IPS-18a (cell line): ENCODE results near the gene ARNT2.

Experiments
- H3K27ac ChIP-seq: one replicate; pipeline ENCODE4 v1.5.1; 2013; ENCODE audit warnings: low read length
- H3K27me3 ChIP-seq: one replicate; pipeline ENCODE4 v1.6.1; 2013; ENCODE audit warnings: mild to moderate bottlenecking, low read length; ENCODE audit not compliant: control insufficient read depth, insufficient read depth
- H3K36me3 ChIP-seq: one replicate; pipeline ENCODE4 v1.6.1; 2013; ENCODE audit warnings: low read depth, low read length; ENCODE audit not compliant: control insufficient read depth
- H3K4me1 ChIP-seq: one replicate; pipeline ENCODE4 v1.6.1; 2013; ENCODE audit warnings: low read depth, low read length; ENCODE audit not compliant: control insufficient read depth
- H3K4me3 ChIP-seq: one replicate; pipeline ENCODE4 v1.5.1; 2013; ENCODE audit warnings: low read length
- H3K9ac ChIP-seq: one replicate; pipeline ENCODE4 v1.6.1; 2013; ENCODE audit warnings: mild to moderate bottlenecking, low read length, moderate library complexity
- H3K9me3 ChIP-seq: one replicate; pipeline ENCODE4 v1.6.1; 2013; ENCODE audit warnings: low read depth, low read length; ENCODE audit not compliant: control insufficient read depth

Gene ARNT2

GRCh38 chr15:80431635-80432344 is 27.6 kb downstream of the ARNT2 start:
- Histone ChIP-seq H3K27me3 (no peaks in the 10 kb centered on the region), H3K4me1 (no peaks in the 10 kb centered on the region), H3K36me3 (no peaks in the 10 kb centered on the region), H3K9ac (no peak overlapping the region), H3K27ac (no peak overlapping the region), H3K9me3 (no peaks in the 10 kb centered on the region), H3K4me3 (no peak overlapping the region)

GRCh38 chr15:80432345-80432702 is 28.1 kb downstream of the ARNT2 start:
- H3K27me3 ChIP-seq = no peaks in the 10 kb centered on the region
- H3K9me3 ChIP-seq = no peaks in the 10 kb centered on the region
- H3K36me3 ChIP-seq = no peaks in the 10 kb centered on the region
- H3K4me3 ChIP-seq = no peak overlapping the region
- H3K4me1 ChIP-seq = no peaks in the 10 kb centered on the region
- H3K27ac ChIP-seq = no peak overlapping the region
- H3K9ac ChIP-seq = no peak overlapping the region

- H3K27me3 ChIP-seq = no peaks in the 10 kb centered on the region
- no peaks in the 10 kb centered on the region for H3K9me3 ChIP-seq
- H3K4me1 ChIP-seq = no peaks in the 10 kb centered on the region
- H3K27ac ChIP-seq = no peak overlapping the region
- H3K4me3 ChIP-seq = no peak overlapping the region
- no peaks in the 10 kb centered on the region for H3K36me3 ChIP-seq
- H3K9ac ChIP-seq = no peak overlapping the region
These were observed 29.7 kb downstream of the ARNT2 start for GRCh38 chr15:80433836-80434235.

- Histone ChIP-seq H3K27ac (no peak overlapping the region), H3K9me3 (no peaks in the 10 kb centered on the region), H3K9ac (no peak overlapping the region), H3K4me3 (no peak overlapping the region), H3K27me3 (no peaks in the 10 kb centered on the region), H3K4me1 (no peaks in the 10 kb centered on the region), H3K36me3 (no peaks in the 10 kb centered on the region)
These were observed 30.9 kb downstream of the ARNT2 start for GRCh38 chr15:80434926-80435720.

GRCh38 chr15:80436511-80437307 is 32.5 kb downstream of the ARNT2 start:
- H3K36me3 ChIP-seq = no peaks in the 10 kb centered on the region
- no peak overlapping the region for H3K4me3 ChIP-seq
- H3K9me3 ChIP-seq = no peaks in the 10 kb centered on the region
- no peak overlapping the region for H3K27ac ChIP-seq
- H3K4me1 ChIP-seq = no peaks in the 10 kb centered on the region
- H3K27me3 ChIP-seq = no peaks in the 10 kb centered on the region
- no peak overlapping the region for H3K9ac ChIP-seq

GRCh38 chr15:80437334-80437891 is 33.2 kb downstream of the ARNT2 start:
- Histone ChIP-seq H3K4me1 (no peaks in the 10 kb centered on the region), H3K9me3 (no peaks in the 10 kb centered on the region), H3K4me3 (no peak overlapping the region), H3K36me3 (no peaks in the 10 kb centered on the region), H3K27me3 (no peaks in the 10 kb centered on the region), H3K27ac (no peak overlapping the region), H3K9ac (no peak overlapping the region)

GRCh38 chr15:80439140-80439539 is 35.0 kb downstream of the ARNT2 start:
- Histone ChIP-seq H3K4me3 (no peak overlapping the region), H3K9ac (no peak overlapping the region), H3K9me3 (no peaks in the 10 kb centered on the region), H3K4me1 (no peaks in the 10 kb centered on the region), H3K27ac (no peak overlapping the region), H3K27me3 (no peaks in the 10 kb centered on the region), H3K36me3 (no peaks in the 10 kb centered on the region)

- Histone ChIP-seq H3K36me3 (no peaks in the 10 kb centered on the region), H3K27me3 (no peaks in the 10 kb centered on the region), H3K4me3 (no peak overlapping the region), H3K4me1 (no peaks in the 10 kb centered on the region), H3K9ac (no peak overlapping the region), H3K9me3 (no peaks in the 10 kb centered on the region), H3K27ac (no peak overlapping the region)
These were observed 35.8 kb downstream of the ARNT2 start for GRCh38 chr15:80440024-80440423.

- Histone ChIP-seq H3K9me3 (no peaks in the 10 kb centered on the region), H3K4me1 (peaks cover 3% of the 10 kb centered on the region), H3K36me3 (no peaks in the 10 kb centered on the region), H3K27me3 (no peaks in the 10 kb centered on the region), H3K27ac (no peak overlapping the region), H3K4me3 (no peak overlapping the region), H3K9ac (no peak overlapping the region)
These were observed 36.9 kb downstream of the ARNT2 start for GRCh38 chr15:80441041-80441440.

- H3K4me1 ChIP-seq = peaks cover 3% of the 10 kb centered on the region
These were observed 37.5 kb downstream of the ARNT2 start for GRCh38 chr15:80441714-80442113.

GRCh38 chr15:80442728-80443403 is 38.7 kb downstream of the ARNT2 start:
- Histone ChIP-seq H3K27me3 (no peaks in the 10 kb centered on the region), H3K36me3 (no peaks in the 10 kb centered on the region), H3K27ac (no peak overlapping the region), H3K4me3 (no peak overlapping the region), H3K9ac (no peak overlapping the region), H3K4me1 (peaks cover 3% of the 10 kb centered on the region), H3K9me3 (no peaks in the 10 kb centered on the region)

More at GRCh38 chr15:80441714-80442113, 37.5 kb downstream of the ARNT2 start:
- Histone ChIP-seq H3K27me3 (no peaks in the 10 kb centered on the region), H3K4me3 (no peak overlapping the region), H3K27ac (no peak overlapping the region), H3K9ac (no peak overlapping the region), H3K36me3 (no peaks in the 10 kb centered on the region), H3K9me3 (no peaks in the 10 kb centered on the region)
